SK-N-DZ (cell line): ENCODE data around the gene KLF18.
"Not testable (repeated sequence)": the region's sequence is repeated elsewhere in the genome, so short reads cannot be mapped to it uniquely, and the experiment has no call there.

Source experiments
- DNase-seq: peaks from one replicate; pipeline ENCODE4 v3.0.0-alpha.2; 2015; ENCODE audit warnings: low spot score

KLF18 gene

DNA sequence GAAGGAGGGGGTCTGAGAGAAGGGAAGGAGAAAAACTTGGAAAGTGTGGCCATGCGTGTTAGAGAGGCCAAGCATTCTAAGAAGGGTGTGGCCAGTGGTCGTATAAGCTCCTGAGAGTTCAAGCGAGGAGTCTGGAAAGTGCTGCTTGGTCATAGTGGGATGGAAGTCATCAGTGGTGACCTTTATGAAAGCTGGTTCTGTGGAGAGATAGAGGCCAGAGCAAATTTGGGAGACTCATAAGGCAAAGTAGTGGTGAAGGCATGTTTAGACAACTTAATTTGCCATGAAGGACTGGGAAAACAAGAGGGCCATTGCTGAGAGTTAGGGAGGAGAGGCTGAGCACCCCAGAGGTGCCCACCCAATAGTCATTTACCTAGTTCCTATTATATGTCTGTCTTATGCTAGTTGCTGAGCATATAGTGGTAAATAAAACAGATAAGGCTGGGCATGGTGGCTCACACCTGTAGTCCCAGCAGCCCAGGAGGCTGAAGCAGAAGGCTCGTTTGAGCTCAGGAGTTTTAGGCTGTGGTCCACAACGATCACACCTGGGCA is 21.0 kb downstream of the KLF18 start:
- no peak for DNase-seq

- DNase-seq, result no peak
Observed at GRCh38 chr1:44119525-44119924, 21.9 kb downstream of the KLF18 start.

GRCh38 chr1:44118682-44119081 is 22.7 kb downstream of the KLF18 start, which contains the start of gene KLF17:
Gene KLF17 (plus strand): TSS chr1:44118821. CDS start chr1:44118908, 87 bp downstream.
- DNase-seq, result no peak

- DNase-seq, result not testable (repeated sequence)
Observed at GRCh38 chr1:44117272-44117671, 24.2 kb downstream of the KLF18 start.

DNA sequence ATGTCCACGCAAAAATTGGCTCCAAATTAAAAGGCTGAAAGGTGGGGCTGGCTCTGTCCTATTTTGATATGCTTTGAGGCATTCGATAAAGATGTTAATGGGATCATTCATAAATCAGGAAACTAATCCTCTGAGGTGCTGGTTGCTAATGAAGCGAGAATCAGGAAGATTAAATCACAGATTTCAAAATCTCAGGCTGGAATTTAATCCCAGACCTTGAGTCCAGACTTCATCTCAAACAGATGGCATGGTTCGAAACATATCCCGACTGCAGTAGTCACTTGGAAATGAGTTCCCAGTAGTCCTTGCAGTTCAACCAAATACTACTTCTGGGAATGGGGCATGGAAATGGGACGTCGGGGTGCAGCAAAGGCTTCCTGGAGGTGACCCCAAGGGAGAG is 27.3 kb downstream of the KLF18 start:
- no peak for DNase-seq

GRCh38 chr1:44113095-44113609 is 28.3 kb downstream of the KLF18 start:
- DNase-seq, result no peak

DNA sequence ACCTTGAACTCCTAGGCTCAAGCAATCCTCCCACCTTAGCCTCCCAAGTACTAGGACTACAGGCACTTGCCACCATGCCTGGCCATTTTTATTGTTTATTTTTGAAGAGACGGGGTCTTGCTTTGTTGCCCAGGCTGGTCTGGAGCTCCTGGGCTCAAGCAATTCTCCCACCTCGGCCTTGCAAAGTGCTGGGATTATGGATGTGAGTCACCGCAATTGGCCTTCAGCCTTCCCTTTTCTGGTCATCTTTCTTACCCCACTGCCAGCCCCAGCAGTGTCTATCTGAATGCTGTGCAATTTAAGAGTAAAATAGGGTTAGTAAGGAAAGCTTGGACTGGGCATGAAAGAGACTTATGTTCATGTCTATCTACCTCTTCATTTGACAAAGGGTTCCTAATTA is 28.9 kb downstream of the KLF18 start:
- no peak for DNase-seq

- DNase-seq, result no peak
Observed at GRCh38 chr1:44111861-44112260, 29.6 kb downstream of the KLF18 start.

- no peak for DNase-seq
Observed at GRCh38 chr1:44110916-44111315, 30.5 kb downstream of the KLF18 start.

DNA sequence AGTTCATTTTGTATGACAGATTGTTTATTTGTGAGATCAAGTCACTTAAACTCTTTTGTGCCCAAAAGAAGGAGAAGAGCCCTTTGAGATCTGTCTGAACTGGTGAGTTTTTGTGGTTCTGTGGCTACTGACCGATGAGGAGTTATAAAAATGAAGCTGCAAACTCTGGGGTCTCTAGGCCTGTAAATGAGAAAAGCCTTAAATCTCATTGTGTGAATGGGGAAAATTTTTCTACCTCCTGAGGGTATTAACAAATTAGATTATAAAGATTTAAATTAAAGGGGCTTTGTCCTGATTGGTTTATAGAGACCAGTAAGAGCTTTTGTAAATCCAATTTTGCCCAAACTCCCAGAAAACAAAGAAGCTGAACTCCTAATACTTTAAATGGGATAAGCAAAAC is 32.5 kb downstream of the KLF18 start:
- no peak for DNase-seq

DNA sequence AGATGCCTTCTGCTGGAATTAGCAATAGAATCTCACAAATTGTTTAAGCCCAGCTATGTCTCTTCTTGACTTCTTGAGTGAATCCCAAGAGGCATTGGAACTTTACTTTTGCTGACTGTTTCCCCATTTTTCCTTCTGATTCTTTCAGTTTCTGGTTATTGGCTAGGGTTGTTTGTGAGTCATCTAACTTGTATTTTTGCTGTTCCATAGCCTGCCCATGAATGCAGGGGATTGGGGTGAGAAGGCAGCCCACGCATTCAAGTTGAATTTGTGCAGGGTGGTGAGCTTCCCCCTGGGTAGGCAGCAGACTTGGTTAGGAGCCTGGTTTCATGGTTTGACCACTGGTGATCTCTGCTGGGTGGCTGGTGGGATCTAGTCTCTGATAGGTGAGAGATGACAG is 33.2 kb downstream of the KLF18 start:
- no peak for DNase-seq

GRCh38 chr1:44105810-44106209 is 35.6 kb downstream of the KLF18 start:
- no peak for DNase-seq

- DNase-seq, result peak; percentile 10
Observed at GRCh38 chr1:44103270-44104131, 37.9 kb downstream of the KLF18 start.

DNA sequence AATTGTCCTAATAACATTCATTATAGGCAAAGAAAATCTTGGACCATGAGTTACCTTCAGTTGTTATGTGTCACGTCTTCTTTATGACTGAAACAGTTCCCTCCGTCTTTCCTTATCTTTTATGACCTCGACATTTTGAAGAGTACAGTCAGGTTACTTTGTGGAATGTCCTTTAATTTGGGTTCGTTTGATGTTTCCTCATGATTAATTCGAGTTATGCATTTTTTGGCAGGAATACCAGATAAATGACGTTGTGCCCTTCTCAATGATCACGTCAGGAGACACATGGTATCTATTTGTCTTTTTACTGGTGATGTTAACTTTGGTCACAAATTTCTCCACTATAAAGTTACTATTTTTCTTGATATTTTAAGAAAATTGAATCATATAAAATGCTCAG is 40.1 kb downstream of the KLF18 start:
- no peak for DNase-seq

DNA sequence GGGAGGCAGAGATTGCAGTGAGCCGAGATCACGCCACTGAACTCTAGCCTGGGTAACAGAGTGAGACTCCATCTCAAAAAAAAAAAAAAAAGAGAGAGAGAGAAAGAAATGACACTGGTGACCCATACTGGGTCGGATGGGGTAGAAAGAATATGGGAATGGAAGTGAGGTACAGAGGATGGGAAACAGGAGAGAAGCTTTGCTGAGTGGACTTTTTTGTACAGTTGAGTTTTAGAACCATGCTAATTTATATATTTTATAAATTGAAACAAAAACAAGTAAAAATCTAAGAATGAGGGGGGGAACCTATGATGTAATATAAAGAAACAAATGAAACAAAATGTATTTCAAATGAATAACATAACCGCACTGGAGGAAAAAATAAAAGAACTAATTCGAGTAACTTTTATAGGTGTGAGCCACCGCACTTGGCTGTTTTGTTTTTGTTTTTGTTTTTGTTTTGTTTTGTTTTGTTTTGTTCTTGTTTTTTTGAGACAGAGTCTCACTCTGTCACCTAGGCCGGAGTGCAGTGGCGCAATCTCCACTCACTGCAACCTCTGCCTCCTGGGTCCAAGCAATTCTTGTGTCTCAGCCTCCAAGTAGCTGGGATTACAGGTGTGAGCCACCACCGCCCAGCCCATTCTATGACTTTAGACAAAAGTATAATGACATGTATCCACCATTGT is 41.1 kb downstream of the KLF18 start:
- DNase-seq, result no peak

GRCh38 chr1:44094047-44094446 is 47.4 kb downstream of the KLF18 start:
- no peak for DNase-seq

DNA sequence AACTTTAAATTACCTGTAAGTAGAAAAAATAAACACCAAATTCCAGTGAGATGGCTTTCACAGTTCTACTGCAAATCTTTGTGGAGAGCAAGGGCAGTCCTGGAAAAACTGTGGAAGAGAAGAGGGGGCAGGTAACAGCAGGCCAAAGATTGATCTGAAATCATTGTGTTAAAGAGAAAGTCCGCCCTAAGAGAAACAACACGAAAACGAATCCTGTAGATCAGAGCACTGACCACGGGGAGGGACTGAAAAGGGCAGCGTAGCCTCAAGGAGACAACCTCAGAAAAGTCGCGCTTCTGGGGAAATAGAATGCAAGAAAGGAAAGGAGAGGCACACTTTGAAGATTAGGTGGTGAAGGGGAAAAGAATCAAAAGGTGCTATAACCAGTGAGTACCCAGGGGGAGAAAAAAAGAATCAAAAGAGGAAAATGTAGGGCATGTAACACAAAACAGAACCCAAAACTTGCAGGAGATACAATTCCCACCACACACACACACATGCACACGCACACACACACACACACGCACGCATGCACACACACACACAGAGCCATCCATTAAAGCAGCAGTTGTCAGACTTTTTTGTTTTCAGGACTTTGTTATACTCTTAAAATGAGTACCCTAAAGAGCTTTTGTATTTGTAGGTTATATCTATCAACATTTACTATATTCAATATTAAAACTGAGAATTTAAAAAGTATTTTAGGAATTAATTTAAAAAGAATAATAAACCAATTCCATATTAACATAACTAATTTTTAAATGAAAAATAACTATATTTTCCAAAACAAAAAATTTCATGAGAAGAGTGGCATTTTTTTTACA is 50.8 kb downstream of the KLF18 start:
- DNase-seq, result no peak

DNA sequence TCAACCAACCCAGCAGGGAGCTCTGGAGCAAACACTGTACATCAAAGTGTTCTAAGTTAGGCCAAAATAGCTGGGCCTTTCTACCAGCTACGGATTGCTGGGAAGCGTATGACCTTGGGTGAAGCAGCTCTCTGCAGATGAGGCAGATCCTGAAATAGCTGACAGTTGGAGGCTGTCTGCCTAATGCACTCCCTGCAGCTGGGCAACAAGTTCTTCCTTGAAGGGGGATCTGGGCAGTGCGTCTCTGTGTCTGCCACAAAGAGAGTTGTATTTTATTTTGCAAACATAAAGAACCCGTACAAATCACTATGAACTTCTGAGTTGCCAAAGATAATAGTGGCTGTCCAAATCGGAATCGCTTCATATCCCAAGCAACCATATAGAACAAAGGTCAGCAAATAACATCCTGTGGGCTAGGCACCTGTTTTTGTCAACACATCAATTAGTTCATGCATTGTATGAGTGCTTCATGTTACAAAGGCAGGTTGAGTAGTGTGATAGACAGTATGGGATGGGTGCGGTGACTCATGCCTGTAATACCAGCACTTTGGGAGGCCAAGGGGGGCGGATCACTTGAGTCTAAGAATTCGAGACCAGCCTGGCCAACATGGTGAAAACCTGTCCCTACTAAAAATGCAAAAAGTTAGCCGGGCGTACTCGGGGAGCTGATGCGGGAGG is 51.9 kb downstream of the KLF18 start:
- DNase-seq, result no peak
